ENCODE results near the gene PRM2. TPM values are rescaled to one million over a fixed set of nuclear protein-coding genes. Genes with fewer than 3 reads are reported as not detected.
"Not testable (repeated sequence)": the region's sequence is repeated elsewhere in the genome, so short reads cannot be mapped to it uniquely, and the experiment has no call there.

The PRM2 gene
- total RNA-seq, 2 donors from 2014 or later, result 343 TPM; not detected in 1

DNA sequence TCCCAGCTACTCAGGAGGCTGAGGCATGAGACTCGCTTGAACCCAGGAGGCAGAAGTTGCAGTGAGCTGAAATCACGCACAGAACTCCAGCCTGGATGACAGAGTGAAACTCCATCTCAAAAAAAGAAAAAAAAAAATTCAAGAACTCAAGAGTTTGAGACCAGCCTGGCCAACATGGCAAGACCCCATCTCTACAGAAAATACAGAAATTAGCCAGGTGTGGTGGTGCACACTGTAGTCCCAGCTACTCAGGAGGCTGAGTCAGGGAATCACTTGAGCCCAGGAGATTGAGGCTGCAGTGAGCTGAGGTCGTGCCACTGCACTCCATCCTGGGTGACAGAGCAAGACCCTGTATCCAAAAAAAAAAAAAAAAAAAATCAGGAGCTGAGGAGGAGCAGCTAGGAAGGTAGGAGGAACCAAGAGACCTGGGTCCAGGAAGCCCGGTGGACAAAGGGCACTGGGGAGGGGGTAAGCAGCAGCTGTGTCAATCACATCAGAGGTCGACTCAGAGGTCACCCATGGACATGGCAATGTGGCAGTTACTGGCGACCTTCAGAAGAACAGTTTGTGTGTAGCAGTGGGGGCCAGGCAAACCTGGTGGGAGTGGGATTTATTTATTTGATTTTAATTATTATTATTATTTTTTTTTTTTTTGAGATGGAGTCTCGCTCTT lies 15.9 kb upstream of the PRM2 start:
- no peak for DNase-seq (ENCODE audit: low spot score)
- Histone ChIP-seq H3K27me3 (replicated peaks; ENCODE audit: insufficient read depth) (no peaks in the 10 kb centered on the region), H3K4me3 (no peak overlapping the region), H3K9me3 (no peaks in the 10 kb centered on the region), H3K36me3 (no peaks in the 10 kb centered on the region), H3K4me1 (replicated peaks) (no peaks in the 10 kb centered on the region), H3K27ac (no peak overlapping the region)
- 90% methylated on average over 7 of the region's 7 CpGs for WGBS
- no peak for TF ChIP-seq POLR2A (IDR thresholded peaks at IDR 0.05)
- TF ChIP-seq POLR2AphosphoS5 (IDR thresholded peaks at IDR 0.05), result no peak
- TF ChIP-seq, protein P1, sequence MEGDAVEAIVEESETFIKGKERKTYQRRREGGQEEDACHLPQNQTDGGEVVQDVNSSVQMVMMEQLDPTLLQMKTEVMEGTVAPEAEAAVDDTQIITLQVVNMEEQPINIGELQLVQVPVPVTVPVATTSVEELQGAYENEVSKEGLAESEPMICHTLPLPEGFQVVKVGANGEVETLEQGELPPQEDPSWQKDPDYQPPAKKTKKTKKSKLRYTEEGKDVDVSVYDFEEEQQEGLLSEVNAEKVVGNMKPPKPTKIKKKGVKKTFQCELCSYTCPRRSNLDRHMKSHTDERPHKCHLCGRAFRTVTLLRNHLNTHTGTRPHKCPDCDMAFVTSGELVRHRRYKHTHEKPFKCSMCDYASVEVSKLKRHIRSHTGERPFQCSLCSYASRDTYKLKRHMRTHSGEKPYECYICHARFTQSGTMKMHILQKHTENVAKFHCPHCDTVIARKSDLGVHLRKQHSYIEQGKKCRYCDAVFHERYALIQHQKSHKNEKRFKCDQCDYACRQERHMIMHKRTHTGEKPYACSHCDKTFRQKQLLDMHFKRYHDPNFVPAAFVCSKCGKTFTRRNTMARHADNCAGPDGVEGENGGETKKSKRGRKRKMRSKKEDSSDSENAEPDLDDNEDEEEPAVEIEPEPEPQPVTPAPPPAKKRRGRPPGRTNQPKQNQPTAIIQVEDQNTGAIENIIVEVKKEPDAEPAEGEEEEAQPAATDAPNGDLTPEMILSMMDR (IDR thresholded peaks at IDR 0.05), result no peak
- intact Hi-C loops (cut with DNase I), result no loop called here

DNA sequence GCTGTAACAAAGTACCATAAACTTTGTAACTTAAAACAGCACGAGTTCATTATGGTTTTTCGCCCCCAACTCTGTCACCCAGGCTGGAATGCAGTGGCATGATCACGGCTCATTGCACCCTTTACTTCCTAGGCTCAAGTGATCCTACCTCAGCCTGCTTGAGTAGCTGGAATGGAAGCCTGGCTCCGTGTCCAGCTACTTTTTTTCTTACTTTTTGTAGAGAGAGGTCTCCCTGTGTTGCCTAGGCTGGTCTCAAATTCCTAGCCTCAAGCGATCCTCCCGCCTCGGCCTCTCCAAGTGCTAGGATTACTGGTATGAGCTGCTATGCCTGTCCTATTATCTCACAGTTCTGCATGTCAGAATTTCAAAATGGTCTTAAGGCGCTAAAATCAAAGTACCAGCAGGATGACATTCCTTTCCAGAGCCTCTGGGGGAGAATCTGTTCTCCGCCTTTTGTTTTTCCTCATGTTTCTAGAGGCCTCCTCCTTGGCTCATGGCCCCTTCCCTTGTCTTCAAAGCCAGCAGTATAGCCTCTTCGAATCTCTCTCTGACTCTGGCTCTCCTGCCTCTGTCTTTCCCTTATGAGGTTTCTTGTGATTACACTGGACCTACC lies 14.9 kb upstream of the PRM2 start:
- Histone ChIP-seq H3K27me3 (replicated peaks; ENCODE audit: insufficient read depth) (no peaks in the 10 kb centered on the region), H3K4me3 (no peak overlapping the region), H3K27ac (no peak overlapping the region), H3K36me3 (no peaks in the 10 kb centered on the region), H3K9me3 (no peaks in the 10 kb centered on the region), H3K4me1 (replicated peaks) (no peaks in the 10 kb centered on the region)
- 43% methylated on average over 10 of the region's 10 CpGs for WGBS
- intact Hi-C loops (cut with DNase I), result no loop called here
- DNase-seq (ENCODE audit: low spot score), result no peak
- TF ChIP-seq, protein P1 (IDR thresholded peaks at IDR 0.05), result no peak
- no peak for TF ChIP-seq POLR2A (IDR thresholded peaks at IDR 0.05)
- TF ChIP-seq POLR2AphosphoS5 (IDR thresholded peaks at IDR 0.05), result no peak

DNA sequence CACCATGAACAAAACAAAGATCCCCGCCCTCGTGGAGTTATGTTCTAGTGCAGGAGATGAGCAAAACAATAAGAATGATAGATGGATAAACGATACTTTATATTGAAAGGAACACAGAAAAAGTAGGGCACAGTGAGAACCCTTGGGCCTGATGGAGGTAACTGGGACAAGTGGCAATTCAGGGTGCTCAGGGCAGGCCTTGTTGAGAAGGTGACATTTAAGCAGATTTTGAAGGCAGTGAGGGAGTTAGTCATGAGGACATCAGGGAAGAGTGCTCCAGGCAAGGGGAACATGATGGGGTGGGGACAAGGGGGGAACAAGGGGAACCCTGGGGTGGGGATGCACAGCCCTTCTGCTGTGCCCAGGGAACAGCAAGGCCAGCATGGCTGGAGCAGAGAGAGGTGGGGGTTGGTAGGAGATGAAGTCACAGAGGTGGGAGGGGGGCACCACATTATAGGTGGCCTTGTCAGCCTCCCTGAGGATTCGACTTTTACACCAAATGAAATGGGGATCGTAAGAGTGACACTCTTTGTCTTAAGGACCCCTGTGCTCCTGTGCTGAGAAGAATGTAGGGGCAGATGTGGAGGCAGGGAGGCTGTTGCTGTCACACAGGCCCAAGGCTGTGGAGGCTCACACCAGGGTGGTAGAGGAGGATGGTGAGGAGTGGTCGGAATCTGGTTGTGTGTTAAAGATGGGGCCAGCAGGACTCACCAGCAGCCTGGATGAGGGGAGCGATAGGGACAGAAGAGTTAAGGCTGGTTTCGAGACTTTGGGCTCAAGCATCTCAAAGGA lies 14.0 kb upstream of the PRM2 start:
- no peaks in the 10 kb centered on the region for H3K27me3 ChIP-seq (replicated peaks; ENCODE audit: insufficient read depth)
- H3K27ac ChIP-seq, result no peak overlapping the region
- no peak for DNase-seq (ENCODE audit: low spot score)
- TF ChIP-seq, protein P1 (IDR thresholded peaks at IDR 0.05), result no peak
- TF ChIP-seq POLR2A (IDR thresholded peaks at IDR 0.05) (no peak), POLR2AphosphoS5 (IDR thresholded peaks at IDR 0.05) (no peak)
- no peak overlapping the region for H3K4me3 ChIP-seq
- 91% methylated on average over 8 of the region's 8 CpGs for WGBS
- no peaks in the 10 kb centered on the region for H3K36me3 ChIP-seq
- intact Hi-C loops (cut with DNase I), result no loop called here
- H3K9me3 ChIP-seq, result no peaks in the 10 kb centered on the region
- no peaks in the 10 kb centered on the region for H3K4me1 ChIP-seq (replicated peaks)

DNA sequence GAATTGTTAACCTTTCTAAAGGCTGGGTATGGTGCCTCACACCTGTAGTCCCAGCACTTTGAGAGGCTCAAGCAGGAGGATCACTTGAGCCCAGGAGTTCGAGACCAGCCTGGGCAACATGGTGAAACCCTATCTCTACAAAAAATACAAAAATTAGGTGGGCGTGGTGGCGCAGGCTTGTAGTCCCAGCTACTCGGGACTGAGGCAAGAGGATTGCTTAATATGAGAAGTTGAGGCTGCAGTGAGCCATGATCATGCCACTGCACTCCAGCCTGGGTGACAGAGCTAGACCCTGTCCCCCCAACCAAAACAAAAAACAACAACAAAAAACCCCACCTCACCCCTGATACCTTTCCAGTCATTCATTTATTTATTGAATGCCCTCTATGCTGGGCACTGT lies 13.4 kb upstream of the PRM2 start:
- H3K4me3 ChIP-seq; H3K27ac ChIP-seq; H3K4me1 ChIP-seq (replicated peaks); DNase-seq (ENCODE audit: low spot score); intact Hi-C loops (cut with DNase I); H3K9me3 ChIP-seq; H3K36me3 ChIP-seq; H3K27me3 ChIP-seq (replicated peaks; ENCODE audit: insufficient read depth): not testable (repeated sequence)
- WGBS, result 91% methylated on average over 4 of the region's 4 CpGs

DNA sequence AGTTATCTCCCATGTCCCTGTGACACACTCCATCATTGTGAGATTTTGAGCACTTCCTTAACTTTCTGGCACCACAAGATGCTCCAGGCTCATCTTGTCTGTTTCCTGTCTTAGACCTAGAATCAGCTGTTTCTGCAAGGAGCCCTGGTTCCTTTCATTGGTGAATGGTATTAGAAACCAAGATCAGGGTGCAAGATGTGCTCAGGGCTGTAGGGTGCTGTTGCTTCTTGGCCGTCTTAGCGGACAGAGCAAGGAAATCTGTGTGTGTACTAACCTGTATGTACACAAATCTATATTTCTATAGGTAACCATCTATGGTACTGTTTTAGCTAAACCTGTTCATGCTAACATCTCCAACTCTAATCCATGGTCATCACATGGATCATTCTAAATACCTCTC lies 12.9 kb upstream of the PRM2 start:
- no peak overlapping the region for H3K27ac ChIP-seq
- DNase-seq (ENCODE audit: low spot score), result no peak
- 98% methylated on average over 2 of the region's 2 CpGs for WGBS
- no peaks in the 10 kb centered on the region for H3K9me3 ChIP-seq
- H3K36me3 ChIP-seq, result no peaks in the 10 kb centered on the region
- no peaks in the 10 kb centered on the region for H3K27me3 ChIP-seq (replicated peaks; ENCODE audit: insufficient read depth)
- intact Hi-C loops (cut with DNase I), result no loop called here
- no peaks in the 10 kb centered on the region for H3K4me1 ChIP-seq (replicated peaks)
- H3K4me3 ChIP-seq, result no peak overlapping the region
- no peak for TF ChIP-seq POLR2AphosphoS5 (IDR thresholded peaks at IDR 0.05)
- TF ChIP-seq, protein P1 (IDR thresholded peaks at IDR 0.05), result no peak
- TF ChIP-seq POLR2A (IDR thresholded peaks at IDR 0.05), result no peak

Measured in prostate gland (tissue), 2 donors.